Ectodermal cell (in vitro differentiated cells): ENCODE measurements around the gene CCDC174.
"Not testable (repeated sequence)": the region's sequence is repeated elsewhere in the genome, so short reads cannot be mapped to it uniquely, and the experiment has no call there.

Experiments used
- H3K27ac ChIP-seq: 2 replicates; pipeline ENCODE4 v1.7.0; 2013; ENCODE audit warnings: mild to moderate bottlenecking, low read depth, low read length; ENCODE audit not compliant: insufficient read depth, poor library complexity, severe bottlenecking
- H3K27me3 ChIP-seq: 2 replicates; pipeline ENCODE4 v1.7.0; 2013; ENCODE audit warnings: mild to moderate bottlenecking, low read length; ENCODE audit not compliant: insufficient read depth, control insufficient read depth, poor library complexity, severe bottlenecking
- H3K36me3 ChIP-seq: one replicate; pipeline ENCODE4 v1.7.0; 2013; ENCODE audit warnings: low read length; ENCODE audit not compliant: control insufficient read depth, insufficient read depth
- H3K4me1 ChIP-seq: one replicate; pipeline ENCODE4 v1.7.0; 2013; ENCODE audit warnings: low read length; ENCODE audit not compliant: control insufficient read depth, insufficient read depth
- H3K4me3 ChIP-seq: 2 replicates; pipeline ENCODE4 v1.7.0; 2013; ENCODE audit warnings: low read depth, low read length, control low read depth; ENCODE audit not compliant: insufficient read depth
- H3K9me3 ChIP-seq: 2 replicates; pipeline ENCODE4 v1.7.0; 2013; ENCODE audit warnings: mild to moderate bottlenecking, low read length, moderate library complexity; ENCODE audit not compliant: control insufficient read depth
- WGBS, 2 experiments: methylation state at CpG; one replicate each; pipeline ENCODE4 v1.1.7; 2013; ENCODE audit warnings: missing lambda C conversion rate in 2 of 2; 5-methylcytosine and 5-hydroxymethylcytosine counted together

Gene CCDC174

GRCh38 chr3:14649466-14649865 lies 2.1 kb upstream of the CCDC174 start:
- 87 to 96% methylated on average over 2 of the region's 2 CpGs for WGBS, 2 experiments
- Histone ChIP-seq H3K4me1 (no peaks in the 10 kb centered on the region), H3K36me3 (no peaks in the 10 kb centered on the region), H3K27me3 (peaks cover 7% of the 10 kb centered on the region), H3K27ac (no peak overlapping the region), H3K4me3 (no peak overlapping the region), H3K9me3 (no peaks in the 10 kb centered on the region)

- Histone ChIP-seq H3K27me3 (peaks cover 7% of the 10 kb centered on the region), H3K27ac (no peak overlapping the region), H3K36me3 (no peaks in the 10 kb centered on the region), H3K4me1 (no peaks in the 10 kb centered on the region), H3K9me3 (no peaks in the 10 kb centered on the region), H3K4me3 (no peak overlapping the region)
- 94 to 96% methylated on average over 4 of the region's 4 CpGs for WGBS, 2 experiments
Observed at GRCh38 chr3:14650193-14650592, 1.4 kb upstream of the CCDC174 start.

GRCh38 chr3:14652360-14652907 lies 872 bp downstream of the CCDC174 start:
- H3K4me1 ChIP-seq, H3K27ac ChIP-seq, H3K27me3 ChIP-seq, H3K9me3 ChIP-seq: not testable (repeated sequence)
- Histone ChIP-seq H3K4me3 (peak overlapping the region; percentile 83), H3K36me3 (peaks cover 17% of the 10 kb centered on the region)
- WGBS, 2 experiments = 89 to 91% methylated on average over 21 of the region's 21 CpGs

- WGBS, 2 experiments = 94 to 96% methylated on average over 2 of the region's 2 CpGs
- no peak overlapping the region for H3K4me3 ChIP-seq
- no peaks in the 10 kb centered on the region for H3K27me3 ChIP-seq
Observed at GRCh38 chr3:14657579-14657978, 6.0 kb downstream of the CCDC174 start.

GRCh38 chr3:14658978-14659377 lies 7.4 kb downstream of the CCDC174 start:
- Histone ChIP-seq H3K27me3 (no peaks in the 10 kb centered on the region), H3K4me1 (no peaks in the 10 kb centered on the region), H3K4me3 (no peak overlapping the region), H3K27ac (no peak overlapping the region), H3K9me3 (no peaks in the 10 kb centered on the region), H3K36me3 (peaks cover 53% of the 10 kb centered on the region)
- 100% methylated on average over 1 to 2 of the region's 2 CpGs for WGBS, 2 experiments

More at GRCh38 chr3:14657579-14657978, 6.0 kb downstream of the CCDC174 start:
- Histone ChIP-seq H3K9me3 (no peaks in the 10 kb centered on the region), H3K4me1 (no peaks in the 10 kb centered on the region), H3K27ac (no peak overlapping the region), H3K36me3 (peaks cover 48% of the 10 kb centered on the region)

DNA sequence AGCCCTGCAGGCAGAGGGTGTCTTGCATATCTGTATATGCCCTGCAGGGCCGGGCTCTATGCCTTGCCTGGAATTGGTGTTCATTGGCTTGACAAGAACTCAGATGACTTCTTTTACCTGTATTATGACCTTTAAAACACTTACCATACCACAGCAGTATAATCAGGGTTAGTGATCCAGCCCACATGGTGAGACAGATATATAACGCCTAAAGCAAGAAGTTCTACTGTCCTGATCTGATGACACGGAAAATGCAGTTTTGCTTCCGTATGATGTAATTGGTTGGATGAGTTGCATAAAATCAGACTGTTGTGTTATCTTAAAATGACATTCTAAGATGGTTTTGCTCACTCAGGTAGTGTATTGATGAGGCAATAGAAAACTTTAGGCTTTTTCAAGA lies 9.4 kb downstream of the CCDC174 start:
- Histone ChIP-seq H3K4me3 (no peak overlapping the region), H3K27ac (no peak overlapping the region), H3K9me3 (no peaks in the 10 kb centered on the region), H3K27me3 (no peaks in the 10 kb centered on the region), H3K4me1 (no peaks in the 10 kb centered on the region), H3K36me3 (peaks cover 57% of the 10 kb centered on the region)
- 97% methylated on average over 4 of the region's 4 CpGs for WGBS, 2 experiments

DNA sequence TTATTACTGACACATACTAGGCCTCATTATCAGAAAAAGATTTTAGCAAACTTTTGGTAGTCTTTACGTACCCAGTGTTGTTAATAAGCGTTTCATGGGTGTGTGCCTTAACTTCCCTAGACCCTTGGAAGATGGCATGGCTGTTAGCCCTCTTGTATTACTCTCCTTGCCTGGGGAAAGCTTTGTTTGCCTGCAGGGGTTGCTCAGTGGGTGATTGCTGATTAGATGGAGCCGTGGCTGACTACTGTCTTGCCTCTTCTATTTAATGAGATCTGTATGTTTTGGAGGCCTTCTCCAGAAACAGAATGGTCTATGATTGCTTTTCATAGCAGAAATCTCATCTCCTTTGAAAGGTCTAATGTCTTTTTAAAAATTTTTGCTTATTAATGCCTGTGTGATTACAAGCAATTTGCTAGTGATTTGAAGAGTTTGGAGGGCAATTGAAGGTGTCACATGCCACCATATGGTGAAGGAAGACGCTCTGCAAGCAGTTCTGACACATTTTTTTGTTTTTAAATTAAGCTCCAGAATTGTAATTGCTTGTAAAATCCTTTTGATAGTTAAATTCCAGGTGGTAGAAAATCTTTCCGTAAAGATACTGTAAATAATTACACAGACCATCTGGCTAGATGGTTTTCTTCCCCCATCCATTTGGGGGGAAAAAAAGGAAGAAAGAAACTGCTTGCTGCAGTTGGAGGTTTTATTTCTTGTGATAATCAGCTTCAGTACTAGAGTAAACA lies 12.0 kb downstream of the CCDC174 start:
- WGBS, 2 experiments = 85 to 93% methylated on average over 5 of the region's 5 CpGs
- H3K27ac ChIP-seq = no peak overlapping the region
- H3K4me3 ChIP-seq = no peak overlapping the region
- H3K27me3 ChIP-seq = no peaks in the 10 kb centered on the region
- H3K9me3 ChIP-seq = no peaks in the 10 kb centered on the region
- peaks cover 63% of the 10 kb centered on the region for H3K36me3 ChIP-seq
- H3K4me1 ChIP-seq = no peaks in the 10 kb centered on the region

- Histone ChIP-seq H3K27me3 (no peaks in the 10 kb centered on the region), H3K4me1 (no peaks in the 10 kb centered on the region), H3K9me3 (no peaks in the 10 kb centered on the region), H3K27ac (no peak overlapping the region), H3K4me3 (no peak overlapping the region), H3K36me3 (peaks cover 63% of the 10 kb centered on the region)
- WGBS, 2 experiments = 95 to 96% methylated on average over 3 of the region's 3 CpGs
Observed at GRCh38 chr3:14664170-14664569, 12.6 kb downstream of the CCDC174 start.

GRCh38 chr3:14672588-14672987 lies 21.0 kb downstream of the CCDC174 start:
- H3K4me1 ChIP-seq = no peaks in the 10 kb centered on the region
- no peak overlapping the region for H3K27ac ChIP-seq
- H3K4me3 ChIP-seq = no peak overlapping the region
- no peaks in the 10 kb centered on the region for H3K27me3 ChIP-seq
- H3K36me3 ChIP-seq = peaks cover 32% of the 10 kb centered on the region
- H3K9me3 ChIP-seq = no peaks in the 10 kb centered on the region
- WGBS, 2 experiments = 93 to 97% methylated on average over 4 of the region's 4 CpGs

- Histone ChIP-seq H3K4me3 (no peak within 1 kb of the TSS), H3K27ac (no peak within 1 kb of the TSS), H3K9me3 (no peaks in the 10 kb centered on the region), H3K4me1 (no peaks in the 10 kb centered on the region), H3K27me3 (no peaks in the 10 kb centered on the region), H3K36me3 (peaks cover 20% of the 10 kb centered on the region)
- 89 to 90% methylated on average over 7 of the region's 7 CpGs for WGBS, 2 experiments
Observed at GRCh38 chr3:14674841-14675240, 23.3 kb downstream of the CCDC174 start, which contains the start of gene C3orf20. C3orf20 (plus strand) TSS chr3:14675141; CDS start chr3:14682714, 7,573 bp downstream.
